GM19468 (cell line): Measurements from ENCODE around the gene C19orf67.
"Not testable (repeated sequence)": the region's sequence is repeated elsewhere in the genome, so short reads cannot be mapped to it uniquely, and the experiment has no call there.

Source experiments
- ATAC-seq: cut with Tn5 transposase; IDR thresholded peaks from one replicate; pipeline ENCODE4 v1.9.1; 2021; ENCODE audit warnings: mild to moderate bottlenecking, moderate library complexity, moderate number of reproducible peaks; ENCODE audit not compliant: unreplicated experiment; ENCODE audit errors: extremely low read depth

C19orf67 gene

GRCh38 chr19:14059093-14059480 lies 26.5 kb downstream of the C19orf67 start:
- ATAC-seq: no peak

- ATAC-seq: no peak
Observed at GRCh38 chr19:14058182-14059092, 27.1 kb downstream of the C19orf67 start.

GRCh38 chr19:14056741-14057356 lies 28.7 kb downstream of the C19orf67 start:
- ATAC-seq: no peak

- no peak for ATAC-seq
Observed at GRCh38 chr19:14056069-14056666, 29.4 kb downstream of the C19orf67 start.

- no peak for ATAC-seq
Observed at GRCh38 chr19:14055396-14055795, 30.2 kb downstream of the C19orf67 start.

DNA sequence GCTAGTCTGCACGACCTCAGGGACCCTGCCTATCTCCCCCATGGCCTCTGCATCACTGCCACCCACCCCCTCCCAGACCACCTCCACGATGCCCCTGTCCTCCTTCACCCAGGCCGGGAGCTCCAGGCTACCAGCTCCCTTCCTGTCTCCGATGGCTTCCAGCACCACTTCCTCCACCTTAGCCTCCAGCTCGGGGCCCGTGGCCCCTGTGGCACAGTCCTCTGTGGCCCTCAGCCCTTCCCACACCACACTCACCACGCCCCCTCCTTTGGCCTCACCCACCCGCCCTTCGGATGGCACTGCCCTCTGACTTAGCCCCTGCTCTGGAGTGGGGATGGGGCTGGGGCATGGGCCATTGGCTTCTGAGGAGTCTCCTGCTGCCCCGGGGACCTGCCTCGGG lies 30.9 kb downstream of the C19orf67 start:
- ATAC-seq: no peak

- no peak for ATAC-seq
Observed at GRCh38 chr19:14054099-14054498, 31.5 kb downstream of the C19orf67 start.

DNA sequence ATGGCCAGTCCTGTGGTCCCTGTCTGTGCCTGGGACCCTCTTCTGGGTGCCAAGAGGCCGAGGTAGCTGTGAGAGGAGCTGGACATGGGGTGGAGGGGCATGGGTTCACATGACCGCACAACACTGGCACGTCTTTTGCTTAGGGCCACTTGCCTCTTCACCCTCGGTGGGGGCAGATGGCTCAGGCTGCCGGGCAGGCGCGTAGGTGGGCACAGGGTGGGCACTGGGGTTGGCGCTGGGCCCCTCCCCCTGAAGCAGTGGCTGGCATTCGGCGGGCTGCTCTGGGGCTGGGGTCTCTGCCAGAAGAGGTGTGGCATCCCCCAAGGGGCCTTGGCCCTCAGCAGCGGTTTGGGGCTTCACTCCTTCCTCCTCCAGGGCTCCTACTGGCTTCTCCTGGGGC lies 32.1 kb downstream of the C19orf67 start:
- ATAC-seq: no peak

DNA sequence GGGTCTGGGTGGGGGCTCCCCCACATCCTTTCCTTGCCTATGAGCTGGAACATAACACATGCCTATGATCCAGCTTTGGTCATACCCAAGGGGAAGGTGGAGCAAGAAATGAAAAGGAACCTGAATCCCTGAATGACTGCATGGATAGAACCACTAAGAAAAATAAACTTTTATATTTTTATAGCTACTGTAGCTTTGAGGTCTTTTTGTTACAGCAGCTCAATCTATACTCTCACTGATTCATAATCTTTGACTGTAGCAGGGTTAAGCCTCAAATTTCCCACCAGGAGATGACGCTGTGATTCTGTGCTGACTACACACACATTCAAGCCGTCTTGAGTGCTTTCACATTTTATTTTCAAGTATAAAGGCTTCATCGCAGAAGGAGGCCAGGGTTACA lies 32.6 kb downstream of the C19orf67 start:
- ATAC-seq: no peak

GRCh38 chr19:14052470-14052869 lies 33.1 kb downstream of the C19orf67 start:
- no peak for ATAC-seq

DNA sequence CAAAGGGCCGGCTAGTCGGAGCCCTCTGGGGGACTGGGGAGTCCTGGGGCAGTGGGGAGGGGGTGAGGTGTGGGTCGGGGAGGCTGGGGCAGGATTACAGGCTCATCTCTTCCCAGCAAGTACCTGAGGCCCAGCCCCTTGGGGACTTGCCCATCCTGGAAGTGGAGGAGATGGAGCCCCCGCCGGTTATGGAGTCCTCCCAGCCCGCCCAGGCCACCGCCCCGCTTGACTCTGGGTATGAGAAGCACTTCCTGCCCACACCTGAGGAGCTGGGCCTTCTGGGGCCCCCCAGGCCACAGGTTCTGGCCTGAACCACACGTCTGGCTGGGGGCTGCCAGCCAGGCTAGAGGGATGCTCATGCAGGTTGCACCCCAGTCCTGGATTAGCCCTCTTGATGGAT lies 33.6 kb downstream of the C19orf67 start:
- no peak for ATAC-seq

- not testable (repeated sequence) for ATAC-seq
Observed at GRCh38 chr19:14050961-14051360, 34.6 kb downstream of the C19orf67 start.

DNA sequence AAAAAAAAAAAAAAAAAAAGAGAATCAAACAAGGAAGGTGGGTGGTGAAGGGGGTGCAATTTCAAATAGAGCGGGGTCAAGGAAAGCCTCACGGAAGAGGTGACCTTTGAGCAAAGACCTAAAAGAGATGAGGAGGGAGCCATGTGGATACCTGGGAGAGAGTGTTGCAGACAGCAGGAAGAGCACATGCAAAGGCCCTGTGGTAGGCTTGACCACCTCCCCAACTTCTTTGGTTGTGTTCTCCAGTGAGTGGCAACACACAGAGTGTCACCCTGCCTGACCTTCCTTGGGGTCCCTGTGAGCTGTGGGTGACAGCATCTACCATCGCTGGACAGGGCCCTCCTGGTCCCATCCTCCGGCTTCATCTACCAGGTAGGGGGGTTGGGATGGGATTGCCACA lies 35.1 kb downstream of the C19orf67 start:
- ATAC-seq: no peak

GRCh38 chr19:14048443-14049153 lies 37.0 kb downstream of the C19orf67 start:
- ATAC-seq: no peak

- not testable (repeated sequence) for ATAC-seq
Observed at GRCh38 chr19:14047866-14048265, 37.7 kb downstream of the C19orf67 start.

GRCh38 chr19:14042659-14043608 lies 42.6 kb downstream of the C19orf67 start:
- not testable (repeated sequence) for ATAC-seq

DNA sequence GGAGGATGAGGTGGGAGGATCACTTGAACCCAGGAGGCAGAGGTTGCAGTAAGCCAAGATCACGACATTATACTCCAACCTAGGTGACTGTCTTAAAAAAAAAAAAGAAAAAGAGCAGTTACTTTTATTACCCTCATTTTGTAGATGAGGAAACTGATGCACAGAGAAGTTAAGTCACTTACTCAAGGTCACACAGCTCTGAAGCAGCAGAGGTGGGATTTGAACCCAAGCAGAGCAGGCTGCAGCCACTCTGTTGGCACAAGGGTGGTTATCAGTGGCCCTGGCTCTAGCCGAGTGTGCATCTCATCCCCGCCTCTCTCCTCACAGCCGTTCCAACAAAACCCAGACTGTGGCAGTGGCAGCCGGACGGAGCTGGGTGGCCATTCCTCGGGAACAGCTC lies 46.4 kb downstream of the C19orf67 start:
- no peak for ATAC-seq

GRCh38 chr19:14035706-14036105 lies 49.9 kb downstream of the C19orf67 start:
- ATAC-seq: no peak

DNA sequence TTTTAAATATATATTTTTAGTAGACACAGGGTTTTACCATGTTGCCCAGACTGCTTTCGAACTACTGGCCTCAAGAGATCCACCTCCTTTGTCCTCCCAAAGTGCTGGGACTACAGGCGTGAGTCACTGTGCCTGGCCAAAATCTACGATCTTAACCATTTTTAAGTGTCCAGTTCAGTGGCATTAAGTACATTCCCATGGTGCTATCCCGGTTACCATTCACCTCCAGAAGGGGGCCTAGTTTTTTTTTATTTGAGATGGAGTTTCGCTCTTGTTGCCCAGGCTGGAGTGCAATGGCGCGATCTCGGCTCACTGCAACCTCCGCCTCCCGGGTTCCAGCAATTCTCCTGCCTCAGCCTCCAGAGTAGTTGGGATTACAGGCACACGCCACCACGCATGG lies 50.4 kb downstream of the C19orf67 start:
- not testable (repeated sequence) for ATAC-seq
